Stimulated activated effector memory CD8-positive, alpha-beta T cell treated with anti-CD3 and anti-CD28 coated beads, Interleukin-12 subunit alpha, Interleukin-12 subunit beta, amount 100 ng/mL, for 72 hours (primary cell): ENCODE measurements around the gene BRI3BP.
A peak's percentile ranks its signal among the peaks of the same experiment; 100 is the strongest.
"Not testable (repeated sequence)": the region's sequence is repeated elsewhere in the genome, so short reads cannot be mapped to it uniquely, and the experiment has no call there.

Experiments
- ATAC-seq: fragments of 150-1000 bp; cut with Tn5 transposase; 2 replicates; pipeline ENCODE4 v1.10.0; 2021
- DNase-seq, 2 donors: peaks; one replicate each; pipeline ENCODE4 v3.0.0; 2021 to 2022; ENCODE audit warnings: low spot score in 2 of 2
- H3K27ac Mint-ChIP-seq: one replicate; pipeline ENCODE4 v1.8.0; 2022; ENCODE audit warnings: mild to moderate bottlenecking, mixed read lengths
- H3K36me3 Mint-ChIP-seq: one replicate; pipeline ENCODE4 v1.8.0; 2022; ENCODE audit warnings: mild to moderate bottlenecking, mixed read lengths
- H3K4me1 Mint-ChIP-seq: one replicate; pipeline ENCODE4 v1.8.0; 2022; ENCODE audit warnings: mixed read lengths
- H3K4me3 Mint-ChIP-seq: one replicate; pipeline ENCODE4 v1.8.0; 2022; ENCODE audit warnings: mild to moderate bottlenecking, mixed read lengths
- H3K9me3 Mint-ChIP-seq: one replicate; pipeline ENCODE4 v1.8.0; 2022; ENCODE audit warnings: mixed read lengths

BRI3BP gene

DNA sequence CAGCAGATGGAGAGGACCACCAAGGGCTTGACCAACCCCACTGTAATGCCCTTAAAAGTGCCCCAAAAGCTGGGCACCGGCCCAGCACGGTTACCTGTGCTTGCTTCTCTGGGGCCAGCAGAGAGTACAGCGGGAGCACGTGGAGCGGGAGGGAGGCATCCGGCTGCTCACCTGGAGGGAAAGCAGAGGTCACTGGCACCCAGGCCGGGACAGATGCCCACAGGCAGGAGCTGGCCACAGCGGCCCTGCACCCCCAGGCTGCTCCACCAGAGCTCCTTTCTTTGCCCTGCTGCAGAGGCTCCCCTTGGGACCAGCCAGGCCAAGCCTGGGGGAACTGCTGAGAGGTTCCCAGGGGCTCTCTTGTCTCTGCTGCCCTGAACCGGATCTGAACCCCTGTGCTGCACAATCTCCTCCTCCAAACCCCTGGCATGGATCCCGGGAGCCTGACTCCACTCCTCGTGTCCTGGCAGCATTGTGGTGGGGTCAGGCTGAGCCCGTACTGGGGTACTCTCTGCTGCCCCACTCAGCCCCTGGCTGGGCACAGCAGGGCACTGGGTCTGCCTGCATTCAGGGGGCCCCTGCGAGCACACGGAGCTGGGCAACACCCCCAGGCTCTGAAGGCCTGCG, 28.5 kb upstream of the BRI3BP start:
- no peaks in the 10 kb centered on the region for H3K4me1 Mint-ChIP-seq
- peaks cover 99% of the 10 kb centered on the region for H3K36me3 Mint-ChIP-seq
- DNase-seq (no peak), ATAC-seq (no peak)
- H3K4me3 Mint-ChIP-seq = no peak overlapping the region
- no peak overlapping the region for H3K27ac Mint-ChIP-seq
- H3K9me3 Mint-ChIP-seq = no peaks in the 10 kb centered on the region

DNA sequence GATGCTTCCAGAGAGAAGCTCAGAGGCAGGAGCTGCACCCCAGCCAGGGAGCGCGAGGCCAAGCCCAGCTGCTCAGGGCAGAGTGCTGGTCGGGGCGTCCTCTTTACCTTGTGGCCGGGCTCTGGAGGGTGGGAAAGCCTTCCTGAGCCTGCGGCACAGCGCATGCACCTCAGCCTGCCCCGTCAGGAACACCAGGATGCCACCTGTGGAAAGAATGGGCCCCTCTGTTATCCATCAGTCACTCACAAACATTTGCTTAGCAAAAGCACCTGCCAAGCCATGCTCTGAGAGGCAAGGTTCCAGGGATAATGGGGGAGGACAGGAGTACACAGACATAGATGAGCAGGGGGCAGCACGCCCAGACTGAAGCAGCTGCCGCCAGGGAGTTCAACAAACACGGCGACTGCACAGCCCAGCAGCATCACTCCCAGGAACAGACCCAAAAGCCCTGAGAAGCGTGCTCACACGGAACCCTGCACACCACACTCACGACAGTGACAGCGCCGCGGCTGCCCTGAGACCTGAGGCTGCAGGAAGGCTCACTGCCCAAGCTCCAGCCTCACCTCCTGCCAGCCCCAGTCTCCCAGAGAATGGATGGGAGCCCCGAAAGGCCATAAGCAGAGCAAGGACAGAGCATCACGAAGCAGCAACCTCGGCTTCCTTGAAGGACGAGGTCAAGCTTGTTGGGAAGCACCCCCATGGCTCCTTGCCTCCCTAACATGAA, 26.3 kb upstream of the BRI3BP start:
- Mint-ChIP-seq H3K9me3 (no peaks in the 10 kb centered on the region), H3K36me3 (peaks cover 91% of the 10 kb centered on the region), H3K4me3 (no peak overlapping the region), H3K4me1 (no peaks in the 10 kb centered on the region), H3K27ac (peak overlapping the region; percentile 32)
- ATAC-seq = no peak
- DNase-seq = no peak

DNA sequence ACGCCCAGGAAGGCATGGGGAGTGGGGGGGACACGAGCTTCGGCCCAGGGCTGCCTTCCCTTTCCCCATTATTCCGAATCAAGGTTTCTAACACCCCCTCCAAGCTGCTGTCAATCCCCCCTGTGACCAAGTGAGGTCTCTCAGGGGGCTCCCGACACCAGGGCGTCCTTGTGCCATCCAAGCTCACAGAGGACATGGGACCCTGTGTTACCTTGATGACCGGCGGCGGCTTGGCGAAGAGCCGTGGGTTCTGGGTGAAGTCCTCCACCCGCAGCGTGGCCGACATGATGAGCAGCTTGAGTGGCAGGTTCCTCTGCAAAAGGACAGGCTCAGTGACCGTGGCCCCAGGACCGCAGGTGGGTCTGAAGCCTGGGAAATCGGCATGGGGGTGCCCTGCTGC, 24.8 kb upstream of the BRI3BP start:
- Mint-ChIP-seq H3K27ac (no peak overlapping the region), H3K36me3 (peaks cover 91% of the 10 kb centered on the region), H3K9me3 (no peaks in the 10 kb centered on the region), H3K4me1 (no peaks in the 10 kb centered on the region), H3K4me3 (no peak overlapping the region)
- no peak for ATAC-seq
- no peak for DNase-seq

DNA sequence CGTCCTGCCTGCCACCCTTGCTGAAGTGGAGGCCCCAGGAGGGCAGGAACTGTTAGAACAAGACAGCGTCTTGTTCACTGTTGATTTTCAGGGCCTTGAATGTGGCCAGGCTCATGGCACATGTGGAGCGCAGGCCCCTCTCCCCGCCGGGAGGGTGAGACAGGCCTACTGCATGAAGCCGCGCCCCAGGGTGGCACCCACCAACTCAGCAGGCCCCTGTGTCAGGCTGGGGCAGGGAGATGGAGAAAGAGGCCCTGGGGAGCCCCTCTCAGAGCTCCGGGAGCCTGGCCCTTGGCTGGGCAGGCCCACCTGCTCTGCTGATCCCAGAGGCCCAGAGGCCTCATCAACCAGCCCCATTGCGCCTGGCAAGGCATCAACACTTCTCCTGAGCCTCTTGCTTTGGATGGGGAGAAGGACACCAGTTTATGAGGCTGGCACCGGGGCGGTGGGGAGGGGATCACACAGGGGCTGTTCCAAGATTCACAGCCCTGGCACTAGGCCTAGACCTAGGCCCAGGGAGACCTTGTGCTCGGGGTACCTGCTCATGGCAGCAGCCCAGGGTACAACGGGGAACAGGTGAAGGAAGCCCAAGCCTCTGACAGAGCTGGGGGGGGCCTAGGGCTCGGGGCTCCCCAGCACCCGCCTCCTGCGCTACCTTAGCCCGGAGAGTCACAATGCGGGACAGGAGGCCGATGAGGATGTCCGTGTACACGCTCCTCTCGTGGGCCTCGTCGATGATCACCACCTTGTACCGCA, 22.6 kb upstream of the BRI3BP start:
- H3K4me3 Mint-ChIP-seq = no peak overlapping the region
- no peaks in the 10 kb centered on the region for H3K4me1 Mint-ChIP-seq
- peak; percentile 9 for ATAC-seq
- no peaks in the 10 kb centered on the region for H3K9me3 Mint-ChIP-seq
- peaks cover 91% of the 10 kb centered on the region for H3K36me3 Mint-ChIP-seq
- no peak for DNase-seq
- peak overlapping the region; percentile 33 for H3K27ac Mint-ChIP-seq

DNA sequence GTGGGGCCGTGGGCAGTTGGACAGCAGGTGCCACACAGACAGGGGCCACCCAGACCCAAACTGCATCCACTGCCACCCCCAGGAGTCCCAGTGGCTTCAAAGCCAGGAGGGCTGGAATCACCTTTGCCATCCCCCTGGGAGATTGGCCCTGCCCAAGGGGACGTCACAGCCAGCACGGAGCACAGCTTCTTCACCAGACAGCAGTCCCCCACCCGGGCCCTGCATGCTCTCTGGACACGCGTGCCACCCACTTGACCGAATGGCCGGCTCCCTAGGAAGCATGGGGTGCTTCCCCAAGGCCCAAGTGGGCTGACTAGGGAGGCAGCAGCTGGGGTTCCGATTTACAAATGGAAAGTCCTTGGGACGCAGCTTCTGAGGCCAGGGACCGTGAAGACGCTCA, 21.8 kb upstream of the BRI3BP start:
- DNase-seq = no peak

DNA sequence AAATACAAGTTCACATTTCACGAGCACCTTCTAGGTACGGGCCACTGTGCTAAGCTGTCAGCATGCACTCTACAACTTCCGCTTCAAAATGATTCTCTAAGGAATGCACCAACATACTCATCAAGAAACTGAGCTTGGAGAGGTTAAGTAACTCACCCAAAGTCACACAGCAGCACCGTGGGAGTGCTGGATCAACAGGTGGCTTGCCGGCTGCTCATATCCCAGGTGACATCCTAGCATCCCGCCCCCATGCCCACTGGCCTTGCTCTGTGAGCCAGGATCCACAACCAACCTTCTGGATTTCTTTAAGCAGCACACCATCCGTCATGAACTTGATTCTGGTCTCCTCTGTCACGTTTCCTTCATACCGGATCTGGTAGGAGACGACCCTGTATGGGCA, 21.2 kb upstream of the BRI3BP start:
- H3K27ac Mint-ChIP-seq = peak overlapping the region; percentile 29
- ATAC-seq (no peak), DNase-seq (no peak)
- H3K4me3 Mint-ChIP-seq = no peak overlapping the region
- H3K36me3 Mint-ChIP-seq = peaks cover 92% of the 10 kb centered on the region
- no peaks in the 10 kb centered on the region for H3K4me1 Mint-ChIP-seq
- no peaks in the 10 kb centered on the region for H3K9me3 Mint-ChIP-seq

More for the DNA sequence above, 21.8 kb upstream of the BRI3BP start:
- peak overlapping the region; percentile 29 for H3K27ac Mint-ChIP-seq
- no peaks in the 10 kb centered on the region for H3K9me3 Mint-ChIP-seq
- H3K36me3 Mint-ChIP-seq = peaks cover 92% of the 10 kb centered on the region
- no peaks in the 10 kb centered on the region for H3K4me1 Mint-ChIP-seq
- no peak overlapping the region for H3K4me3 Mint-ChIP-seq
- ATAC-seq = no peak

DNA sequence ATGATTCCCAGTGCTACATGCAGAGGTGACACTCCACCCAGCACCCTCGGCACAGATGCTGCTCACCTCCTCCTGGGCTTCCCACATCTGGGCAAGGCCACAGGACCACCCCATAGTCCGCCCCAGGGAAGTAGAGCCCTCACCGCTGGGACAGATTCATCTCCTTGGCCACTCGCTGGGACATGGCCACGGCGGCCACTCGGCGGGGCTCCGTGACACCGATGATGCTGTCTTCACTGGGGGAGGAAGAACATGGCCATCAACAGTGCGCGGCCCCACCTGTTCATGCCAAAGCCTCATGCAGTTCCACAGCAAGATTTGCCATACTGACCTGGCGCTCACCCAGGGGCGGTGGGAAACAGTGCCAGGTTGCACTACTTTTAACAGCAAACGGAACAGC, 18.2 kb upstream of the BRI3BP start:
- Mint-ChIP-seq H3K9me3 (no peaks in the 10 kb centered on the region), H3K36me3 (peaks cover 91% of the 10 kb centered on the region), H3K27ac (no peak overlapping the region), H3K4me3 (no peak overlapping the region), H3K4me1 (no peaks in the 10 kb centered on the region)
- no peak for DNase-seq
- ATAC-seq = no peak

DNA sequence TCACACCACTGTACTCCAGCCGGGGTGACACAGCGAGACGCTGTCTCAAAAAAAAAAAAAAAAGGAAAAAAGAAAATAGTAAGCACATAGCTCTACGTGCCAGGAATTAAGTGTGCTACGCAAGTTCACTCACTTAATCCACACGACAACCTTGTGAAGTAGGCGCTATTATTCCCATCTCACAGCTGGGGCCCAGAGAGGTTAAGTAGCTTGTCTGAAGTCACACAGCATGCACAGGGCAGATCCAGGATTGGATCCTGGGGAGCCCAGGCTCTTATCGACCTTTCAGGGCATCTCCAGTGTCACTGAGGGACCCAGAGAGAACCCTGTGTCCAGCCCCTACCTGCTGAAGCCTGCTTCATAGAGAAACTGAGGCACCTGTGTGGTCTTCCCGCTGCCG, 16.4 kb upstream of the BRI3BP start:
- DNase-seq = no peak

DNA sequence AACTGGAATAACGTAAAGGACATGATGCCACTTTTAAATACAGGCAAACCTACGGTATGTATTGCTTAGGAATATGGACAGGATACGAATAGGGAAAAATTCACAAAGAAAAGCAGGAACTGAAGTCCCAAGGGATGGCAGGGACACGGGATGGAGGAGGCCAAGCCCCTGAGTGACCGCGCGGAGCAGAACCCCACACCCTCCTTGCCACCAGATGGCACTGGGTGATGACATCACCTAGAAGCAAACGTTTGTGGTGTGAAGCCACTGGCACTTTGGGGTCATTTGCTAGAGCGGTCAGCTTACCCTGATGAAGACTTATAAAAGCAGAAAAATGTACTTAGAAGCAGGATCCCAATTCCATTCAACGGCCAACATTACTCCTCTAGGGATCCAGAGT, 13.9 kb upstream of the BRI3BP start:
- no peak for ATAC-seq
- Mint-ChIP-seq H3K9me3 (no peaks in the 10 kb centered on the region), H3K4me1 (peaks cover 7% of the 10 kb centered on the region), H3K36me3 (peaks cover 96% of the 10 kb centered on the region), H3K4me3 (no peak overlapping the region), H3K27ac (no peak overlapping the region)
- DNase-seq = no peak

More for the DNA sequence above, 16.4 kb upstream of the BRI3BP start:
- Mint-ChIP-seq H3K27ac (peak overlapping the region; percentile 81), H3K4me1 (peaks cover 7% of the 10 kb centered on the region), H3K36me3 (peaks cover 96% of the 10 kb centered on the region), H3K9me3 (no peaks in the 10 kb centered on the region), H3K4me3 (no peak overlapping the region)
- ATAC-seq = no peak

DNA sequence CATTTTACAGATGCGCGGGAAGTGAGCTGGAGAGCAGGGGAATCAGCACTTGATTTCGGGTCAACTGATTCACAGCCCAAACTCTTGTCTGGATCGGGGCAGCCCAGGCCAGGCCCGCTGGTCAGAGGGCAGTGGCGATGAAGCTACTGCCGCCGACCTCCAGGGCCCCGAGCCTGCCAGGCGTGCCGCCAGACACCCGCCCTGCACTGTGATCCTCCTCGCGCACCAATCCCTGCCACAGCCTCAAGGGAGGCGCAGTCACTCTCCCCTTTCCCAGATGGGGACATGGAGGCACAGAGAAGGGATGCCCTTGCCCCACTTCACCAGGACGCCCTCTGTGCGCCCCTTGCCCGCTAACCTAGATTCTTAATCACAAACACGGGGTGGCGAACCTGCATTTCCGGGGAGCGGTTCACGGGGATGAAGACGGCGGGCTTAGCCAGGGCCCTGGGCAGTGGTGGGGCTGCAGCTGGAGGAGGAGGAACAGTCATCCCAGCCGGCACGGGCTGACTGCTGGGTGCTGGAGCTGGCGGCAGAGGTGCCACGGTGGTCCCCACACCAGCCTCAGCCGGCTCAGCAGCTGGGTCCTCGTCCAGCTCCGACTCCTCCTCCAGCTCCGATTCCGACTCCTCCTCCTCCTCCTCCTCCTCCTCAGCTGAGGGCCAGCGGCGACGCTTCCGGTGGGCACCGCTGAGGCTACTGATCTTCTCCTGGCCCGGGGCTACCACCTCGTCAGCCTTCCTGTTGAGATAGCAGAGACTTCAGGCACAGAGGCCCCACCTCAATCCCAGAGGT, 13.2 kb upstream of the BRI3BP start:
- Mint-ChIP-seq H3K36me3 (peaks cover 96% of the 10 kb centered on the region), H3K4me3 (no peak overlapping the region), H3K27ac (peak overlapping the region; percentile 76), H3K9me3 (no peaks in the 10 kb centered on the region), H3K4me1 (peaks cover 7% of the 10 kb centered on the region)
- ATAC-seq = no peak
- no peak for DNase-seq

DNA sequence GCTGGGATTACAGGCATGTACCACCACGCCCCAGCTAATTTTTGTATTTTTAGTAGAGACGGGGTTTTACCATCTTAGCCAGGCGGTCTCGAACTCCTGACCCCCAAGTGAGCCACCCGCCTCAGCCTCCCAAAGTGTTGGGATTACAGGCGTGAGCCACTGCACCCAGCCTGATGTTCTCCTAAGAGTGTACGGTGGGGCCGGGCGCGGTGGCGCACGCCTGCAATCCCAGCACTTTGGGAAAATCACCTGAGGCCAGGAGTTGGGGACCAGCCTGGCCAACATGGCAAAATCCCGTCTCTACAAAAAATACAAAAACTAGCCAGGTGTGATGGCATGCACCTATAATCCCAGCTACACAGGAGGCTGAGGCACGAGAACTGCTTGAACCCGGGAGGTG, 6.6 kb upstream of the BRI3BP start:
- H3K4me3 Mint-ChIP-seq, H3K9me3 Mint-ChIP-seq, H3K27ac Mint-ChIP-seq, DNase-seq, ATAC-seq: not testable (repeated sequence)
- Mint-ChIP-seq H3K36me3 (peaks cover 59% of the 10 kb centered on the region), H3K4me1 (peaks cover 17% of the 10 kb centered on the region)

DNA sequence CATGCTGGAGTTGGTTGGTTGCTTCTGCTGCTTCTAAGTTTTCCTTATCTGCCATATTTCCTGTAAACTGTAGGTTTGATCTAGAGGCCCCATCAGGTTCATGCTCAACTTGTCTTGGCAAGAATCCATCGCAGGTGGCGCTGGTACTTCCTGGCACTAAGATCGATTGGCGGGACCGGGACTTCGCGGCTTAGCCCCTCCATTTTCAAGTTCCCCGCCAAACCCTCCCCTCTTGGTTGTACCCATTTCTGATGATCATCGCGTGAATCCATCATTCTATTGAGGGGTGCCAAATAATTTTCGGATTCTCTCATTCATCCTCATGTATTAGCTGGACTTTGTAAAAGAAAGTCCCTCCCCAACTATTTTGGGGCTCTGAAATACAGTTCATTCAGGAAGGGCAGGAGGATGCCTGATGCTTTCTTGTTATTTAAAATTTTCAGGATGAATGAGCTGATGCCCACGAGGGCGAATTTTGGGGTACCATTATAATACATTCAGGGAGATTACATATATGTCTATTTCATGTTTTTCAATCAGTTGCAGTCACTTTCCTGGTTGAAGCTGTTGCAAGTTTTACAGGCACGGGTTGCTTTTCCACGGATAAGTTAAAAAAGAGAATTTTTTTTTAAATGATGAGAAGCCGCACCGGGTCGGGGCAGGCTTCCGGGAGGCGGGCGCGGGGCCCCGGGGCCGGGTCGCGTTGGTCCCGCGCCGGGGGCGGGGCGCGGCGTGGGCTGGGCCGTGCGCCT, 395 bp upstream of the BRI3BP start:
- peaks cover 10% of the 10 kb centered on the region for H3K36me3 Mint-ChIP-seq
- H3K4me1 Mint-ChIP-seq = peaks cover 25% of the 10 kb centered on the region
- DNase-seq (peak; percentile 59 to 86), ATAC-seq (peak; percentile 84)
- H3K27ac Mint-ChIP-seq = peak overlapping the region; percentile 89
- H3K9me3 Mint-ChIP-seq = no peaks in the 10 kb centered on the region
- H3K4me3 Mint-ChIP-seq = peak overlapping the region; percentile 77

DNA sequence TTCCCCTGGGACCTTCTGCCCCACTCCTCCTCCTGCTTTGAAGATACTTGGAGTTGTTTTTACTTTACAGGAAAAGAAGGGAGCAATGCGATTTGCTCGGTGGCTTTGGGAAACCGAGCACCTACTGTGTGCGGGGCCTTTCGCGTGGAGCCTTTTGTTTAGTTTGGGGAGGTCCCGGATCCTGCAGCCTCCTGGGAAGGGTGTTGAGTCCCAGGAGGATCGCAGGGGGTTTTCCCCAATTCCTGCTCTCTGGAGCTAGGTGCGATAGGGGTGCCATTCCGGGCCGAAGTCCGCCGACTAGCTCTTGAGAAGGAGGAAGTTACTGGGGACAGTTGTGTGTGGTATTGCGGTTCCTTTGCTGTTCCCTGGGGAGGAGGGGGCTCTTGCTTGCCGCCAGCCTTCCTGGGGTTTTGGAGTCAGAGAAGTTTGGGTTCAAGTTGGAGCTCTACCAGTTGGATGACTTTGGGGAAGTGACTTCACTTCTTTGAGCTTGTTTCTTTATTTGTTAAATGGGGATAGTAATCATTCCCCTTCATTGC, 1.1 kb downstream of the BRI3BP start:
- no peak for DNase-seq
- H3K9me3 Mint-ChIP-seq = no peaks in the 10 kb centered on the region
- H3K27ac Mint-ChIP-seq = peak overlapping the region; percentile 77
- ATAC-seq = no peak
- H3K4me3 Mint-ChIP-seq = peak overlapping the region; percentile 88
- H3K4me1 Mint-ChIP-seq = peaks cover 21% of the 10 kb centered on the region
- H3K36me3 Mint-ChIP-seq = peaks cover 8% of the 10 kb centered on the region

DNA sequence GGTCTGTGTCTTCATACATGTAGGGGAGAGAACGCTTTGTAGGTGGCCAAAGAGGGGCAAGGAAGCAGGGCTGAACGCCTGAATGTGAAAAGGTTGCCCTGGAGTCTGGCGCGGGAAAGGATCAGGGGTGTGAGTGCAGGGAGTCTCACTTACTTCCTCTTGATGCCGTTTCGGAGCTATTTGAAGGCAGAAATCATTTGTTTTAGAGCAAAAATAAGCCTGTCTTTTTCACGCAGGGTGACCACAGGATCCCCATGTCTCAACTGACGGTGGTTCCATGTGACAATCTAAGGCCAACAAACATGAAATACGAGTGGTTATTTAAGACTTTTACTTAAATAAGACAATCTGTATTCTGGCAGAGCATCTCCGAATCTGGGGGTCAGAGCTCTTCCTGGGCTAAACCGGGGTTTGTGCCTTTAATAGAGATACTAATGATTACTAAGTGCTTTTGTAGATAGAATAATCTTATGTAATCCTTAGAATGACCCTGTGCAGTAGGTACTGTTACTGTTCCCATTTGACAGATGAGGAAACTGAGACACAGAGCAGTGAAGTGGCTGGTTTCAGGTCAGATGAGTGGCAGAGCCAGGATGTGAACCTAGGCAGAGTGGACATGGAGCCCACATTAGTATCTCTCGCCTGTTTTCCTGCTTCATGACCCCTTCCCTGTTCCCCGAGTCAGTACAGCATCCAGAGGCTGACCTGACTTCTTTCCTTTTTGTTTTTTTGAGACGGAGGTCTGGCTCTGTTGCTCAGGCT, 1.9 kb downstream of the BRI3BP start:
- Mint-ChIP-seq H3K9me3 (no peaks in the 10 kb centered on the region), H3K4me3 (peak overlapping the region; percentile 88), H3K4me1 (peaks cover 21% of the 10 kb centered on the region), H3K27ac (no peak overlapping the region), H3K36me3 (peaks cover 17% of the 10 kb centered on the region)
- ATAC-seq (no peak), DNase-seq (peak in 1 of 2 donors; percentile 55)
